Spleen (tissue), 11 donors: ENCODE measurements around the gene RNF181. TPM values are rescaled to one million over a fixed set of nuclear protein-coding genes. Genes with fewer than 3 reads are reported as not detected.
A peak's percentile ranks its signal among the peaks of the same experiment; 100 is the strongest.

Experiments used
- DNase-seq: peaks from one replicate; pipeline ENCODE4 v3.0.0-alpha.2; 2020
- H3K27ac ChIP-seq, 8 donors: fragments of 200-600 bp; sonication (generic) in 7 of 8; 1 replicate in 4 of 8; 2 replicates in 4 of 8; pipeline versions ENCODE4 v1.5.0 to v1.8.0; 2016 to 2021; ENCODE audit warnings: inconsistent platforms in 4 of 8, mild to moderate bottlenecking in 4 of 8, moderate library complexity in 1 of 8
- H3K27me3 ChIP-seq, 7 donors: fragments of 200-600 bp; sonication (generic) in 6 of 7; replicated peaks in 1 of 7; 1 replicate in 4 of 7; 2 replicates in 3 of 7; pipeline versions ENCODE4 v1.5.0 to v1.8.0; 2016 to 2021; ENCODE audit warnings: inconsistent platforms in 3 of 7, mild to moderate bottlenecking in 1 of 7
- H3K36me3 ChIP-seq, 6 donors: fragments of 200-600 bp; sonication (generic) in 5 of 6; 1 replicate in 4 of 6; 2 replicates in 2 of 6; pipeline versions ENCODE4 v1.5.0 to v1.8.0; 2016 to 2021; ENCODE audit warnings: inconsistent platforms in 2 of 6
- H3K4me1 ChIP-seq, 6 donors: fragments of 200-600 bp; sonication (generic) in 5 of 6; 1 replicate in 3 of 6; 2 replicates in 3 of 6; pipeline versions ENCODE4 v1.5.0 to v1.8.0; 2016 to 2021; ENCODE audit warnings: inconsistent platforms in 3 of 6
- H3K4me3 ChIP-seq, 8 donors: fragments of 200-600 bp; sonication (generic) in 7 of 8; 1 replicate in 4 of 8; 2 replicates in 4 of 8; pipeline versions ENCODE4 v1.5.0 to v1.8.0; 2016 to 2021; ENCODE audit warnings: inconsistent platforms in 4 of 8, mild to moderate bottlenecking in 4 of 8, moderate library complexity in 2 of 8
- H3K9me3 ChIP-seq, 8 donors: fragments of 200-600 bp; sonication (generic) in 7 of 8; 1 replicate in 4 of 8; 2 replicates in 4 of 8; pipeline versions ENCODE4 v1.5.0 to v1.8.0; 2016 to 2021; ENCODE audit warnings: inconsistent platforms in 4 of 8
- CTCF ChIP-seq, 11 experiments: fragments of 200-600 bp in 7 of 11; fragments of 450-650 bp in 4 of 11; sonication (generic) in 4 of 11; IDR thresholded peaks in 8 of 11; conservative IDR thresholded peaks in 3 of 11; 1 replicate in 7 of 11; 2 replicates in 4 of 11; pipeline versions ENCODE4 v1.4.0 to v1.8.0; 2016 to 2021; ENCODE audit warnings: antibody characterized with exemption in 11 of 11, inconsistent platforms in 4 of 11, mild to moderate bottlenecking in 1 of 11
- POLR2A ChIP-seq, 3 donors: fragments of 450-650 bp; IDR thresholded peaks; one replicate each; pipeline ENCODE4 v1.5.1; 2017; ENCODE audit warnings: antibody characterized with exemption in 3 of 3, mild to moderate bottlenecking in 1 of 3
- POLR2AphosphoS5 ChIP-seq, 3 donors: sonication (generic); formaldehyde crosslinking; IDR thresholded peaks; one replicate each; pipeline ENCODE4 v1.5.1; 2017; ENCODE audit warnings: antibody characterized with exemption in 3 of 3
- WGBS, 5 donors: extraction: QIAGEN DNeasy Blood & Tissue Kit in 3 of 5; methylation state at CpG; one replicate each; pipeline versions ENCODE4 v1.1.5 to v1.1.7; 2013 to 2018; 5-methylcytosine and 5-hydroxymethylcytosine counted together
- intact Hi-C: fragments of 100-400 bp; cut with DNase I; formaldehyde crosslinking; loops from one replicate; pipeline ENCODE4 v1.15.0; 2023; ENCODE audit warnings: low total_unique reads
- polyA plus RNA-seq, 3 donors: library from polyadenylated mRNA; stranded (reverse); fragments of 200-250 nt; gene quantifications; one replicate each; pipeline ENCODE4 v1.2.1, GENCODE V29; 2013
- total RNA-seq, 7 donors: library from RNA; depleted of rRNA in 3 of 7; stranded (reverse); fragments of >200 nt in 3 of 7; fragmentation: NEBNext Ultra II Directional in 4 of 7; extraction: Animal tissue kit (Norgen Biotek cat#: 25700) in 4 of 7; gene quantifications; one replicate each; pipeline versions ENCODE4 v1.1.0 to v1.2.1, GENCODE V29; 2016 to 2021
- donor health status: healthy with polysubstance abuse.
- donor health status: DM: no; HTN: no; CAD: no; lungs with moderate emphysema.
- donor health status: DM: no; HTN: no; CAD: no.
- donor health status: Bipolar disorder and iron deficiency.
- donor health status: healthy.
- donor health status: DM: no; HTN: no; CAD: no.
- donor health status: DM: yes; HTN: yes; CAD: no.

RNF181 gene
- total and polyA plus RNA-seq, 10 donors: 72.9 to 184 (median 123) TPM

GRCh38 chr2:85547859-85548607 lies 47.5 kb upstream of the RNF181 start:
- H3K4me3 ChIP-seq: no peak overlapping the region
- H3K9me3 ChIP-seq: no peaks in the 10 kb centered on the region
- intact Hi-C loops: no loop called here
- 75 to 85% (median 81%) methylated on average over 6 of the region's 6 CpGs for WGBS, 5 donors
- H3K27me3 ChIP-seq: no peaks in the 10 kb centered on the region
- peaks cover 0 to 100% (median 67%) of the 10 kb centered on the region in 6 donors for H3K36me3 ChIP-seq
- TF ChIP-seq CTCF (IDR thresholded peaks at IDR 0.05 in 8 of 11, conservative IDR thresholded peaks at IDR 0.05 in 3 of 11) (no peak), POLR2AphosphoS5 (IDR thresholded peaks at IDR 0.05) (peak in 1 of 3 donors; percentile 13)
- H3K27ac ChIP-seq: no peak overlapping the region
- peaks cover 2 to 39% (median 17%) of the 10 kb centered on the region in 6 donors for H3K4me1 ChIP-seq
- no peak for DNase-seq

DNA sequence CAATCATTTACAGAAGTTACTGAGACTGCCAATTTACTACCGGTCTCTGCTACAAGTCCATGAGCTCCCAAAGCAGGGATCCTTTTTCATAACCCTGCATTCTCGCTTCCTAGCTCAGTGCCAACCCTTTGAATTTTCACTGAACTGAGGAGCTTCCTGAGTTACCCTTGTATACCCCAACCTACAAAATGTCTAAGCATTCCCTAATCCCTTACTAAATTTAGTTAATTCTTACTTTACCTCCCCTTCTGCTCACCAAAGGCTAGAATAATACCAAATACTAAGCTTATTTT lies 47.0 kb upstream of the RNF181 start:
- no peak for DNase-seq
- H3K4me3 ChIP-seq: no peak overlapping the region
- TF ChIP-seq POLR2AphosphoS5 (IDR thresholded peaks at IDR 0.05): peak in 1 of 3 donors; percentile 9
- no peak for TF ChIP-seq POLR2A (IDR thresholded peaks at IDR 0.05)
- H3K4me1 ChIP-seq: peaks cover 2 to 34% (median 16%) of the 10 kb centered on the region in 6 donors
- intact Hi-C loops: no loop called here
- H3K27me3 ChIP-seq: no peaks in the 10 kb centered on the region
- H3K9me3 ChIP-seq: no peaks in the 10 kb centered on the region
- 73 to 91% (median 88%) methylated on average over 2 of the region's 2 CpGs for WGBS, 5 donors
- H3K36me3 ChIP-seq: peaks cover 0 to 100% (median 67%) of the 10 kb centered on the region in 6 donors
- no peak overlapping the region for H3K27ac ChIP-seq

- Histone ChIP-seq H3K27me3 (no peaks in the 10 kb centered on the region), H3K36me3 (peaks cover 0 to 100% (median 67%) of the 10 kb centered on the region in 6 donors)
- intact Hi-C loops: no loop called here
Measured at GRCh38 chr2:85549095-85549494, 46.5 kb upstream of the RNF181 start.

DNA sequence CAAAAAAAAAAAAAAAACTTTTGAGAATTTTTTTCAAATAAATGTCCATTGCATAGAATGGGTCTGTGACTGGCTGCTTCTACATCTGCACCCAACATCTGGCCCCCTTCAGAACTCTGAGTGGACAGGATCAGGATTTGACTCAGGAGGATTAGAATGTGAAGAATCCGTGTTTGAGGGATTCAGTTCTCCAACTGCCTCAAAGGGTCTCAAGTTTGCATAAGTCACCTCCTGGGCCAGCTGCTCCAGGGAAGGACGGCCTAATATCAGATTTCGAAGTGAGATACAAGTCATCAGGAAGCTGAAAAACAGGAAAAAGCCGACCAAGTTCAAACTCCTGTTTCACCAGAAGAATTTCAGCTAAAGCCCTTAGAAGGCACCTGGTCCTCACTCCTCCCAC lies 45.7 kb upstream of the RNF181 start:
- H3K27me3 ChIP-seq: no peaks in the 10 kb centered on the region
- WGBS, 5 donors: 35 to 53% (median 52%) methylated on average over 4 of the region's 4 CpGs
- peaks cover 2 to 30% (median 16%) of the 10 kb centered on the region in 6 donors for H3K4me1 ChIP-seq
- H3K4me3 ChIP-seq: no peak overlapping the region
- DNase-seq: no peak
- no peaks in the 10 kb centered on the region for H3K9me3 ChIP-seq
- intact Hi-C loops: loop anchor here (2.0 kb wide), 1 partner anchor 129 kb away; no protein-coding TSS in a partner anchor
- H3K36me3 ChIP-seq: peaks cover 0 to 100% (median 67%) of the 10 kb centered on the region in 6 donors
- TF ChIP-seq POLR2AphosphoS5 (IDR thresholded peaks at IDR 0.05) (no peak), POLR2A (IDR thresholded peaks at IDR 0.05) (no peak), CTCF (IDR thresholded peaks at IDR 0.05 in 8 of 11, conservative IDR thresholded peaks at IDR 0.05 in 3 of 11) (no peak)
- H3K27ac ChIP-seq: peak overlapping the region in 4 of 8 donors; percentile 45 to 71 (median 70)

More at GRCh38 chr2:85549095-85549494, 46.5 kb upstream of the RNF181 start:
- whole genome bisulfite sequencing, 5 donors: 93 to 96% (median 95%) methylated on average over 10 of the region's 10 CpGs
- no peak overlapping the region for H3K4me3 ChIP-seq
- H3K27ac ChIP-seq: no peak overlapping the region
- TF ChIP-seq CTCF (IDR thresholded peaks at IDR 0.05 in 8 of 11, conservative IDR thresholded peaks at IDR 0.05 in 3 of 11) (no peak), POLR2AphosphoS5 (IDR thresholded peaks at IDR 0.05) (no peak), POLR2A (IDR thresholded peaks at IDR 0.05) (no peak)
- no peaks in the 10 kb centered on the region for H3K9me3 ChIP-seq
- DNase-seq: no peak
- peaks cover 2 to 30% (median 16%) of the 10 kb centered on the region in 6 donors for H3K4me1 ChIP-seq
